Caki2 (cell line): ENCODE results near the gene HSF2BP. TPM values are rescaled to one million over a fixed set of nuclear protein-coding genes. Genes with fewer than 3 reads are reported as not detected.
"Not testable (repeated sequence)": the region's sequence is repeated elsewhere in the genome, so short reads cannot be mapped to it uniquely, and the experiment has no call there.

Source experiments
- DNase-seq: peaks from one replicate; pipeline ENCODE4 v3.0.0-alpha.2; 2015; ENCODE audit warnings: low read depth
- in situ Hi-C: cut with HindIII; loops from 2 replicates; pipeline ENCODE4 v1.10.0; 2016; ENCODE audit warnings: low sequenced_read_pairs, low pct_unique_long_range_greater_than_20kb, mixed read lengths
- total RNA-seq: library from RNA; depleted of rRNA; stranded (reverse); fragments of >200 nt; shearing (Covaris generic); gene quantifications from 2 replicates; pipeline ENCODE4 v1.2.3, GENCODE V29; 2014; ENCODE audit warnings: low replicate concordance

HSF2BP gene
- total RNA-seq, 1 experiment from 2014 or later: 1.7 TPM

DNA sequence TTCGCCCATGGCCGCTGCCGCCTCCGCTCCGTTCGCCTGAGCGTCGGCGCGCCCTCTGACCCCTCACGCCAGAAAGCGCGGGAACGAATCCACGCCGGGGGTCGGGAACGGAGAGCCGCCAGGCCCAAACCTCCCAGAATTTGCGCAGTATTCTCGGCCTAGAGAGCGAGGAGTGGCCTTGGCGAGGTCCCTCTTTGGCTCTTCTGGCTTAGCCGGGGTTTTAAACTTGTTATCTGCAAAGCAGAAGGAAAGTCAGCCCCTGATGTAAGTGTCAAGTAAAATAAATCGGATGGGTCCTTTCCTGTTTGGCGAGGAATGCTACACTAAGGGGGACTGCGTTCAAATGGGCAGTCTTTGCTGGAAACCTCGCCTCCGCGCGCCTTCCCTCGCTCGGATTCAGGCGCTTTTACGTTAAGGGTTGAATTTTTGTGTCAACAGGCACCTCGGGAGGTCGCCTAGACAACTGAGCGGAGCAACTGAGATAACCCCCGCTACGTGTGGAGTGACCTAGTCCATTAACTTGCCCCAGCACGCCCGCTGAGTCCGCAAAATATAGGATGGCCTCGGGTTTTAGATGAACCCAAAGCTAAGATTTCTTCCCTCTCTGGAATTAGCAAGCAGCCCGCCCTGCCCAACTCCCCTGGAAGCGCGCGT is 1.1 kb downstream of the HSF2BP start:
- in situ Hi-C loops: no loop called here

DNA sequence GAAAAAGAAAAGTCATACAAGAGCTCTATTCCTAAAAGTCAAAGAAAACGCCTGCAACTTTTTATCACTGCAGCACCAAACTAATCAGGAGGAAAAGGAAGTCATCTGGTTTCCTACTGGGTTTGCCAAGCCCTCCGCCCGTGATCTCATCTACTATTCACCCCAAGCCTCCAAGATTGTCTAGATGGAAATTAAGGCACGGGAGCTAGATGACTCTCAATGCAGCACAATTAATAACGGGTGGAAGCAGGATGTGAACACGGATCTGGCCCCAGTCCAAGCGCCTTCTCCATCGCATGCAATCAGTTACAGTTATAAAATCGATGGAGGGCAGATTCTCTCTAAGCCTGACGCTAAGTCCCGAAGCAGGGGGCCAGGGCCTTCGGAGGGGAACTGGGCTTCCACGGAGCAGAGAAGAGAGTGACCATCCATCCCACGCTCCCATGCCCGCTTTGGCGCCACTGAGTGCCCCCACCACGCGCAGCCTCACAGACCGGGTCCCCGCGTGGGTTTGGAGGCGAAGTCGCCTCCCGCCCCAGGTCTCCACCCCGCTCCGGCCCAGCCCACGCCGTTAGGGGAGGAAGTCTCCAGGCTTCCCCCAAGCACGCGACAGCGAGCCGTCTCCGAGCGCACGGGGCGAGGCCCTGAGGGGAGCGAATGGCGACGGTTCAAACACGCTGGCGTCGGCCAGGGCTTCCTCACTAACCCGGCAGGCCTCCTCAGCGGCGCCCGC is 1.8 kb downstream of the HSF2BP start:
- in situ Hi-C loops: no loop called here
- no peak for DNase-seq

More for the DNA sequence above, 1.1 kb downstream of the HSF2BP start:
- no peak for DNase-seq

DNA sequence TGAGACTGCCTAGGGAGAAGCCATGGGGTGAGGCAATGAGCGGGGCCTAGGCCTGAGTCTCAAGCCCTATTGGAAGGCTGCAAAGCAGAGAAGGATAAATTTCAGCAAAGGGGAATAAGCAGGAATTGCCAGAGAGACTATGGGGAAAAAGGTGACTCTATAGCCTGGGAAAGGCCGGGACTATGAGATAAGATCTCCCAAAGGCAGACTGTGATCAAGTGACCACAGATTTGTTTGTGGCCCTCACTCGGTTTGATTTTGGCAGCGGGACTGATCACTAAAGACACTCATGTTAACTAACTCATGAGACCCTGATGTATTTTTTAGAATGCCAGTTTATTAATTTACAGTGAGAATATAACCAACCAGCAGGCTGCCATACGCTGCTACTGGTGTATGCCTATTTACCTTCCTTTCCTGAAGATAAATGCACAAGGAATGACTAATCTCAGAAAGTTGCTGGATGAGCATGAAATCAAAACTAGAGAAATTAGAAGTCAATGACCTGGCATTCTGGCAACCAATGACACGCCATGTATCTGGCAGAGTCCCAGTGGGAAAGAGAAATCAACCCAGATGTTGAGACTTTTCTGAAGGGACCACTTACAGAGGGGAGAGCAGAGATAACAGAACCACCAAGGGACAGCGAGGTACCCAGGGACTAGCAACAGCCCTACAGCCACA is 4.3 kb downstream of the HSF2BP start:
- peak; percentile 44 for DNase-seq

DNA sequence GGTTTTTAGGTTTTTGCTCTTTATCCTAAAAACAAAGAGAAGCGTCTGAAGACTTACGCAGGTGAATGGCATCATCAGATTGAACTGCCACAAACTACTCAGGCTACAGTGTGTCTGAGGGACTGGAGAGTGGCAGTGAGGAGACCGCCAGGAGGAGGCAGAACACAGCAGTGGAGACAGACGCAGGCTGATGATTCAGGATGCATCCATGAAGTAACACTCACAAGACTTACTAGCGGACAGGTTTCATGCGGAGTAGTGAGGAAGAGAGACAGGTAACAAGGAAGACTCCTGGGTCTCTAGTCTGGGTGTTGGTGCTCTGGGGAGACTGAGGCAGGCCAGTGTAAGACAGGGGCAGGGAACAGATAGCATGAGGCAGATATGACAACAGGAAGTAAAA is 5.7 kb downstream of the HSF2BP start:
- DNase-seq: no peak
- in situ Hi-C loops: no loop called here

More for the DNA sequence above, 4.3 kb downstream of the HSF2BP start:
- in situ Hi-C loops: no loop called here

DNA sequence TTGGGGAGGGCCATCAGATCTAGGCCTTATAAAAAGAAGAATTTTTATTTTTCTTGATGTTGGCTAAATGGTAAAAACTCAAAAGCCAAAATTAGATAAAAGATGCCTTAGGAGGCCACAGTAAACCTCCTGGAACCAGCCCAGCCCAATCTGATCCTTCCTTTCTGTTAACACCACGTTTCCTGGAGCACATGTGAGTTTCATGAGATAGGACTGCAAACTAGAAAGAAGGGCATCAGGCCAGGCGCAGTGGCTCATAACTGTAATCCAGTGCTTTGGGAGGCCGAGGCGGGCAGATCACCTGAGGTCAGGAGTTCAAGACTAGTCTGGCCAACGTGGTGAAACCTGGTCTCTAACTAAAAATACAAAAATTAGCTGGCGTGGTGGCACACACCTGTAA is 6.7 kb downstream of the HSF2BP start:
- DNase-seq: no peak
- in situ Hi-C loops: no loop called here

DNA sequence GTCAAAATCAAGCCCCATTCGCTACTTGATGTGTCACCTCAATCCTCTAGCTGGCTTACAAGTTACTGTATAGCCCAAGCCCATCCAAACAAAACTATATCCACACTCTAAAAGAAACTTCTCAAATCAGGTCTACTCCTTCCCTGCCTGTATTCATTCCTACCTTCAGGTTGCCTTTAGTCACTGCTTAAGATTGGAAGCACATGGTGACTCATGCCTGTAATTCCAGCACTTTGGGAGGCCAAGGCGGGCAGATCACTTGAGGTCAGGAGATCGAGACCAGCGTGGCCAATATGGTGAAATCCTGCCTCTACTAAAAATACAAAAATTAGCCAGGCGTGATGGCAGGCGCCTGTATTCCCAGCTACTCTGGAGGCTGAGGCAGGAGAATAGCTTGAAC is 7.4 kb downstream of the HSF2BP start:
- in situ Hi-C loops, DNase-seq: not testable (repeated sequence)

DNA sequence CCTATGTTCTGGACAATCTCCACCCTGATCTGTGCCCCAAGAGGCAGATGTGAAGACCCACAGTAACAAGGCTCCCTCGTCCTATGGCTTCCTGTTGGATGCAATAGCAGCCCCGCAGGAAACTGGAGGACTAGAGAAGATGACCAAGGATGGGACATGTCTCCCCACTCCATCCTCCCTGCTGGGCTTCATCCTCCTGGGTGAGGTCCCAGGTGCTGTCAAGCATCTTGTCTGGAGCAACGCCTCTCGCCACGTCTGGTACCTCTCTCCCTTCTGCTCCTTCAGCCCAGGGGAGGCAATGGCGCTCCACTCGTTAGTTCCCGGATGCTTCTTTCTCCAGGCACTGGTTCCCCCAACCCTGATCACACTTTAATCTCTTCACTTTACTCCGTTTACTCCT is 11.1 kb downstream of the HSF2BP start:
- in situ Hi-C loops: no loop called here
- no peak for DNase-seq

DNA sequence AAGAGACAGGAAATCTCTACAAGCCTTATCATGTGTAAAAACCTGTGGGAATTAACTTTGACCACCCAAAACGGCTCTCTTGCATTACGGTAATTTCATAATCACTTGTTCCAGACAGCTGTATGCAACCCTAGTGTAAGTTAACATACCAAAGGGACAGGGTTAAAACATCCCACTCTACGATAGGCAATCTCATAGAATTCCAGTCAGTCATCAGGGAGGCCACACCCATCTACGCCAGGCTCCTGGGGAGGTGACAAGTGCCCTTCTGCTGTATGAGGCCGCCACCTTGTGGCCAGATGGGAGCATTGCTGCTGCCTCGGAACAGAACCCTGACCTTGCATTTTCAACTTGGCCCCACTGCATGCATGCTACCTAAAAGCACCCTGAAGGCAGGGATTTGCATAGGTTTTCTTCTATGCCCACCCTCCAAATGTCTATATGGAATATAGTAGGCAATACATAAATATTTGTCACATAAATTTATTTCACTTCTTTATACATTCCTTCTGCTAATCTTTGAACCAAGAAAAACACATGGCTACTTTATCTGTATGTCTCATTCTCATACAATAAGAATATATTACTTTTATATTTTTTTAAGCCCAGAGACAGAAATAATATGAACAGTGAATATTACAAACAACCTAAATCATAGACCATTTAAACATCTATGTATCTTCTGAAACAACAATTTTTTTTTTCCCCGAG is 12.6 kb downstream of the HSF2BP start:
- in situ Hi-C loops: no loop called here

DNA sequence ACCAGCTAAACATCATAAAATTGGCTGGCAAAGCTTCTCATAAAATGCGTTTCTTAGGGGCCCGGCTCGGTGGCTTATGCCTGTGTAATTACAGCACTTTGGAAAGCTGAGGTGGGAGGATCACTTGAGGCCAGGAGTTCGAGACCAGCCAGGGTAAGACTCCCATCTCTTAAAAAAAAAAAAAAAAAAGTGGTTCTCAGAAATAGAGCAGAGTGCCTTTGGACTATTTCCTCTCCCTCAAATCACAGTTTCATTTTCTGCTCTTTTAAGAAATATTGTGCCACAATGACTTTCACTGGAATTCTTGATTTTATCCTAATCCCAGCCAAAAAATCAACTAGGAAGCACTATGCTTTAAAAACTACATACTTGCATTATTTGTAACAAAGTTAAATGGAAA is 13.3 kb downstream of the HSF2BP start:
- in situ Hi-C loops: no loop called here
- no peak for DNase-seq

More for the DNA sequence above, 12.6 kb downstream of the HSF2BP start:
- peak; percentile 83 for DNase-seq

DNA sequence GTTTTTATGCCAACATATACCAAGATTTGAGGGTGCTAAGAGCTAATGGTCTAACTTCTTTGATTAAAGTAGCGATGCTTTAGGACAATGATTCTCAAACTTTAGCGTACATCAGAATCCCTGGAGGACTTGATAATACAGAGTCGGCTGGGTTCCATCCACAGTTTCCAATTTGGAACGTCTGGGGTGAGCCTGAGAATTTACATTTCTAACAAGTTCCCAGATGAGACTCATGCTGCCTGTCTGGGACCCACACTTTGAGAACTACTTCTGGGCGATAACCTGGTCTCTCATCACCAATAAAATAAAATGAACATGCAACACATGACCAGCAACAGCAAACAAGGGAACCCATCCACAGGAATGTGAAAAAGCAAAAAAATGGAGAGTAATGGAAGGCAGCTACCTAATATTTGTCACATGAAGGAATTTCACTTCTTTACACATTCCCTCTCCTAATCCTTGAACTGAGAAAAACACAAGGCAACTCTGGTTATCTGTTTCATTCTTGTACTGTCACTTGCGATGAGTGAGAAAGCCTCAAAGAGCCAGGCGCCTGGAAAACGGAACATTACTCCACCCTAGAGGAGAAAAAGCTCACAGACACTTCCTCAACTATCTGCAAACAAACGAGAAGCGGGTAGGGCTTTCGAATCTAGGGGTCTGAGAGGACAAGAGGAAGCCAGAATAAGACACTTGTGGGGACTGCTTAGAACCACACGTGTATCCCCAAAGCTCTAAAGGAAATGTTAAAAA is 14.0 kb downstream of the HSF2BP start:
- in situ Hi-C loops: no loop called here
- peak; percentile 59 for DNase-seq

DNA sequence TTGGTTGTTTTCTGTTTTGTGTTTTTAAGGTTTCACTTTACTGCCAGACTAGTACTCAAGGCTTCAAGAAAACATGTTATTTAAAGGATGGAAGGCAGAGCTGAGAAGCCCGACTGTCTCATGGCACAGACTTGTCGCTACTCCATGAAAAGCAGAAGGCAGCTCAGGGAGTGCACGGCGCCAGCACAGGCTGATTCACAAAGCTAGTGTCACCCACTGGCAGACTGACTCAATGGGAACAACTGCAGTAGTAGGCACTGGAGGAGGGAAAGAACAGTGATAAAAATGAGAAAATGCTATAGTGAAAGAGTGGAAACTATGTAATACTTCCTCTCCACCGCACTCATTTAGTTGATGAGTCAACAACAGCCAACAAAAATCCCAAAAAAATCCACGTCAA is 14.7 kb downstream of the HSF2BP start:
- in situ Hi-C loops: no loop called here
- DNase-seq: no peak

DNA sequence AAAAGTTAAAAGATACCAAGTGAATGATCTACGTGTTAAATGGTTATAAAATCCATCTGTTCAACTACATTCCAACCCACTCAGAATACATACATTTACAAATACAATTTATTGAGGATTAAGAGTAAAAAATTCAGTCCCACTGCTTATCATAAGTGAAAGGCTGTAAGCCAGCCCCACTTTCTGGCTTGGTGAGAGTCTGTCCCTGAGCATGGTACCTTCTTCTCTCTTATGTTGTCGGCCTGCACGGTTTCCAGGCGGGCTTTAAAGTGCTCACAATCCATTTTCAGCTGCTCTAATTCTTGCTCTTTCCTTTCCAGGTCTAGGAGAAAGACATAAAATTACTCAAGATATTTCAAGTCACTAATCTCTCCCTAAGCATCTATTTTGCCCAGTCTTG is 15.2 kb downstream of the HSF2BP start:
- in situ Hi-C loops: no loop called here

DNA sequence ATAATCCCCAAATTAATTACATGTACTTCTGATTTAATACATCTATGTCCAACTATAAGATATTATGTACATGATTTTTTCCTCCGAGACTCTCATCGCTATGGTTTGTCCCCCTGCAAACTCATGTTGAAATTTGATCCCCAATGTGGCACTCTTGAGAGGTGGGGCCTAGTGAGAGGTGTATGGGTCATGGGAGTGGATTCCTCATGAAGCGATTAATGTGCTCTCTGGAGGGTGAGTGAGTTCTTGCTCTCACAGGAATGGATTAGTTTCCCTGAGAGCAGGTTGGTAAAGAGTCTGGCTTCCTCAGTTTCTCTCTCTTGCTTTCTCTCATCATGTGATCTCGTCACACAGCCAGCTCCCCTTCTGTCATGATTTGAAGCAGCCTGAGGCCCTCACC is 16.1 kb downstream of the HSF2BP start:
- no peak for DNase-seq
- in situ Hi-C loops: no loop called here

More for the DNA sequence above, 15.2 kb downstream of the HSF2BP start:
- DNase-seq: no peak

DNA sequence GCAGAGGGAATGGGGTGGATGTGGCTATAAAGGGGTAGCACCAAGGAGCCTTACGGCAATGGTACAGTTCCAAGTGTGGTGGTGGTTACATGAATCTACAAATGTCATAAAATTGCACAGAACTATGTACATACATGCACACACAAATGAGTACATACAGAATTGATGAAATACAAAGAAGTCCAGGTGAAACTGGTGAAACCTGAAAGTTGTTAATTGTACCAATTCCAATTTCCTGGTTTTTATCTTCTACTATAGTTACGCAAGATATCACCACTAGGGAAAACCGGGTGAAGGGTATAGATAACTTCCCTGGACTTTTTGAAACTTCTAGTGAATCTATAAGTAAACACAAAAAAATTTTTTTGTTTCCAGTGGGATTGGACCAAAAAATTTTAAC is 18.9 kb downstream of the HSF2BP start:
- no peak for DNase-seq
- in situ Hi-C loops: no loop called here

DNA sequence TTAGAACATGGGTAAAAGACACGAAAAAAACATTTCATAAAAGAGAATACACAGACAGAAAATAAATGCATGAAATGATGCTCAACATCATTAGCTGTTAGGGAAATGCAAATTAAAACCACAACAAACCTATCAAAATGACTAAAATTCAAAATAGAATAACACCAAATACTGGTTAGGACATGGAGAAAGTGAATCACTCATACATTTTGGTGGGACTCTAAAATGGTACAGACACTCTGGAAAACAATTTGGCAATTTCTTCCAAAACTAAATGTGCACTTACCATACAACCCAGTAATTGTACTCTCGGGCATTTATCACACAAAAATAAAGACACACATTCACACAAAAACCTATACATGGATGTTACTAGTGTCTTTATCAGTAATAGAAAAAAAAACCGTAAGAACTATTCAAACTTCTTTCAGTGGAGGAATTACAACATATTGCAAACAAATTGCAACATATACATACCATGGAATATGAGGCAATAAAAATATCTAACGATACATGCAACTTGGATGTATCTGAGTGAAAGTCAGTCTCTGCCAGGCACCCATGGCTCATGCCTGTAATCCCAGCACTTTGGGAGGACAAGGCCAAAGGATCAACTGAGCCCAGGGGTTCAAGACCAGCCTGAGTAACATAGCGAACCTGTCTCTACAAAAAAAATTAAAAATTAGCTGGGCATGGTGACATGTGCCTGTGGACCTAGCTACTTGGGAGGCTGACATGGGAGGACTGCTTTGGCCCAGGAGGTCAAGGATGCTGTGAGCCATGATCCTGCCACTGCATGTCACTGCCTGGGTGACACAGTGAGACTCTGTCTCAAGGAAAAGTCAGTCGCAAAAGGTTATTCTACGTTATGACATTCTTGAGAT is 19.6 kb downstream of the HSF2BP start:
- DNase-seq: no peak
- in situ Hi-C loops: no loop called here

DNA sequence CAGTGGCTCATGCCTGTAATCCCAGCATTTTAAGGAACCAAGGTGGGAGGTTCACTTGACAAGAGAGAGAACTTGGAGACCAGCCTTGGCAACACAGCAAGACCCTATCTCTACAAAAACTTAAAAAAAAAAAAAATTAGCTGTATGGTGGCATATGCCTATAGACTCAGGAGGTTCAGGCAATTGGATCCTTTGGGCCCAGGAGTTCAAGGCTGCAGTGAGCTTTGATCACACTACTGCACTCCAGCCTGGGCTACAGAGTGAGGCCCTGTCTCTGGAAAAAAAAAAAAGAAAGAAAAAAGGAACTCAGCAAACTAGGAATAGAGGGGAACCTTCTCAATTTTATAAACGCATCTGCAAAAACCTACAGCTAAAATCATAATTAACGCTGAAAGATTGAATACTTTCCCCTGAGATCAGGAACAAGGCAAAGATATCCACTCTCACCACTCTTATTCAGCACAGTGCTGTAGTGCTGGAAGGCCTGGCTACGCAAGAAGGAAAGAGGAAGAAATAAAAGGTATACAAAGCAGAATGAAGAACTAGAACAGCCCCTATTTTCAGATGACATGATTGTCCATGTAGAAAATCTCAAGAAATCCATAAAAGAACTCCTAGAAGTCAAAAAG is 21.6 kb downstream of the HSF2BP start:
- in situ Hi-C loops: no loop called here

DNA sequence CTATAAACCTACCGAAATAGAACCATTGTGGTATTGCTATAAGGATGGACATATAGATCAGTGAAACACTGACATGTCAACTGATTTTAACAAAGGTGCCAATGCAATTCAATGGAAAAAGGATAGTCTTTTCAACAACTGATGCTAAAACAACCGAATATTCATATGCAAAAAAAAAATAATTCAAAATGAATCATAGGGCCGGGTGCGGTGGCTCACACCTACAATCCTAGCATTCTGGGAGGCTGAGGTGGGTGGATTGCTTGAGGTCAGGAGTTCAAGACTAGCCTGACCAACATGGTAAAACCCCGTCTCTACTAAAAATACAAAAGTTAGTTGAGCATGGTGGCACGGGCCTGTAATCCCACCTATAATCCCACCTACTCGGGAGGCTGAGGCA is 23.9 kb downstream of the HSF2BP start:
- in situ Hi-C loops: no loop called here

More for the DNA sequence above, 21.6 kb downstream of the HSF2BP start:
- DNase-seq: no peak

More for the DNA sequence above, 23.9 kb downstream of the HSF2BP start:
- DNase-seq: no peak
